ENCODE measurements around the gene MX2.

Gene MX2

DNA sequence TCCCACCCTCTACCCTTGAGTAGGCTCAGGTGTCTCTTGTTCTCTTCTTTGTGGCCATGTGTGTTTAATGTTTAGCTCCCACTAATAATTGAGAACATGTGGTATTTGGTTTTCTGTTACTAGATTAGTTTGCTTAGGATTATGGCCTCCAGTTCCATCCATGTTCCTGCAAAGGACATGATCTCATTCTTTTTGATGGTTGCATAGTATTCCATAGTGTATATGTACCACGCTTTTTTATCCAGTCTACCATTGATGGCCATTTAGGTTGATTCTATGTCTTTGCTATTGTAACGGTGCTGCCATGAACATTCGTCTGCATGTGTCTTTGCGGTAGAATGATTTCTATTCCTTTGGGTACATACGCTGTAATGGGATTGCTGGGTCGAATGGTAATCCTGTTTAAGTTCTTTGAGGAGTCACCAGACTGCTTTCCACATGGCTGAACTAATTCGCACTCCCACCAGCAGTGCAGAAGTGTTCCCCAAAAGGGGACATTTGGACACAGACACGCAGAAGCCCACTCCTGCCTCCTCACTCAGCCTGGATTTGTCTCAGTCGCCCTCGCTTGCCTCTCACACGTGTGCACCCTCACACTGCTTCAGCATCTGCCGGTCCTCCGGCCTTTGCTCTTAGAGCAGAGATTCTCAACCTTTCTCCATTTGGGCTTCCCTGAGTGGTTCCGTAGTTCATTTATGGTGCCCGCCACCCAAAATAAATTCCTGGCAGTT is 3.7 kb downstream of the MX2 start:
- no peak for DNase-seq (ENCODE audit: low spot score)

DNA sequence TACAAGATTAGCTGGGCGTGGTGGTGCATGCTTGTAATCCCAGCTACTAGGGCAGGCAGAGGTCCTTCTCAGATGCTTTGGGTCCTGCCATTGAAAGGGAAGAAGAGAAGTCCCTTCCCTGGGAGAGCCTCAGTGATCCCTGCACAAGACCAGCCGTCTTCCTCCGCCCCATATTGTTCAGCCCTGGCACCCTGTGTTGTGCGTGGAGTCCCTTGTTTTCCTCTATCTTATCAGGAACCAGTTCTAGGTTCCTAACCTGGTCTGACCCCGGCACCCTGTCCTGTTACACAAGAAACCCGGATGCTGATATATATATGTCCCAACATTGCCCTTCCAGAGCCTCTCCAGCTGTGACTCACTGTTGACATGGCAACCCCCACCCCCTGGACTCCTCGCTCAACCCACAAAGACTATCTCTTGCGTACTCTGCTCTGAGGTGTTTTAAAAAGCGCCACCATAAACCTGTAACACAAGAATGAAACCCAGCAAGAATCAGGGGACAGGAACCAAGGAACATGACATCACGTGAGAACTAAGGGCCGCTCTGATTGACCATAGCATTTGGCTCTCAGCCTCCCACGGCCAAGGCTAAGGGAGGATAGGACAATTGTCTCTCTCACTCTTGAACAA is 4.8 kb downstream of the MX2 start:
- no peak for DNase-seq (ENCODE audit: low spot score)

DNA sequence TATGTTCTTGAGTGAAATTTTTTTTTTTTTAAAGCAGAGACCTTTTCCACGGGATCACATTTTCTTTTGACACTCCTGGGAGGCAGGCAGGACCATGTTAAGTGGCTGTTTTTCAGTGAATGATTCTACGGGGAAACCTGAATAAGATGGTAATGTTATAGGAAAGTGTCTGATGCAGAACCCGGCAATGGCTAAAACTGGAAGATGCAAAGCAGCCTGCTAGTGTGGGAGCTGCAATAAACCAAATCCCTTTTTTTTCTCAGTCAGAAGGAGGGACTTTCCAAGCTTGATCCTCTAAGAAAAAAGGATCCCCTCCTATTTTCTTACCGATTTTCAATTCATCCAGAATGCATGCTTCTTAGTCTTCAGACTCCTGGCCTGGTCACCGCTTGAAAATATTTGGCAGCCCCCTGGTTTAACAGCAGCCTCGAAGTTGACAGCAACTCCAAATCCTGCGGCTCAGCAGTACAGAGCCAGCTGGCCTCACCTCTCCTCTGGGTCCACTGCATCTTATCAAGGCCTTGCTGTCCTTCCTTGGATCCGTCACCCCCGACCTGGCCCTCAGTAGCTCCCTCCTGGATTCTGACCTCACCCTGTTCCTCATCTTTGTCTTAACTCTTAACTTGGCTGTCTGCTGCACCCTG is 5.6 kb downstream of the MX2 start:
- no peak for DNase-seq (ENCODE audit: low spot score)

DNA sequence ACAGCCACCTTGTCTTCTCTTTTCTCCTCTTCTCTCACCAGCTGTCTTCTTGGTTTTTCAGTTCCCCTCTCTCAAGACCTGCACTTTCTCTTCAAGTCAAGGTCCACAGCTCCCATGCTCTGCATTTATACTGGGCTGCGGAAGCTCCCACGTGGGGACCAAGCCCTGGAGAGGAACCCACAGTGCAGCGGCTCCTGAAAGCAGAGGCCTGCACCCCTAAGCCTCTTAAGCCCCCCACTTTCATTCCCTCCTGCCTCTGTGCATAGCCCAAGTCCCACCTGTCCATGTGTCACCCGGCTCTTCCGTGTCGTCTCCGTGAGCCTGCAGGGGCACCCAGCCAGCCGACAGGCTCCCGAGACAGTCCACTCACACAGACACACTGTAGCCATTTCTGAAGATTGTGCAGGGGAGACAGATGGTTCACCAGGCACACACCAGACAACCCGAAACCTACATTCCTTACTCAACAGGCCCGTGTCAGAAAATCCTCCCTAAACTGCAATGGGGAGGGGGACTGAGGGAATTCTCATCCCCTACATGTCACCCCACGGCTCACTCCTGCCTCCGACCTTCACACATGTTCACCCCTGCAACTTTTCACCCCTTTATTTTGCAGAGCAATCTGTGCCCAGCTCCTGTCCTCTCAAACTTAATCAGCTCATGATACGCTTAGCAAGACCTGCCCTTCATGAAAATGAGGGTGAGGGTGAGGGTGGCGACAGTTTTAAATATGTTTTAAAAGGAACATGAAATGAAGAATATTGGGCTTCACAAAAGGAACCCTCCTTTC is 6.3 kb downstream of the MX2 start:
- no peak for DNase-seq (ENCODE audit: low spot score)

DNA sequence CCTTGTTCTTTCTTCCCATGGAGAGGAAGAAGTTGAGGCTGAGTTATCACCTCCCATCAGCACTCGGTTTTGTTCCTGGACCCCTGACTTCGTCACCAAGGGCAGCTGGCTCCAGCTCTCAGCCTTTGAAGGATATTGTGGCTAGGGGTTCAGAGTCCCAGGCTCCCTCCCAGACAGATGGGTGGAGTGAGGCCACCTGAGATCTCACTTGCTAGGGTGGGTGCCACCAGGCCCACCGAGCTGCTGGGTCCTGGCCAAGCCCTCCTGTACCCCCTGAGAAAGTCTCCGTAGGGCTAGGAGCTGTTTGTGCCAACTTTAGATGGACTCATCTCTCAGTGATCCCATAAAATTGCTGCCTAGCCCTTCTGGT is 6.9 kb downstream of the MX2 start:
- no peak for DNase-seq (ENCODE audit: low spot score)

DNA sequence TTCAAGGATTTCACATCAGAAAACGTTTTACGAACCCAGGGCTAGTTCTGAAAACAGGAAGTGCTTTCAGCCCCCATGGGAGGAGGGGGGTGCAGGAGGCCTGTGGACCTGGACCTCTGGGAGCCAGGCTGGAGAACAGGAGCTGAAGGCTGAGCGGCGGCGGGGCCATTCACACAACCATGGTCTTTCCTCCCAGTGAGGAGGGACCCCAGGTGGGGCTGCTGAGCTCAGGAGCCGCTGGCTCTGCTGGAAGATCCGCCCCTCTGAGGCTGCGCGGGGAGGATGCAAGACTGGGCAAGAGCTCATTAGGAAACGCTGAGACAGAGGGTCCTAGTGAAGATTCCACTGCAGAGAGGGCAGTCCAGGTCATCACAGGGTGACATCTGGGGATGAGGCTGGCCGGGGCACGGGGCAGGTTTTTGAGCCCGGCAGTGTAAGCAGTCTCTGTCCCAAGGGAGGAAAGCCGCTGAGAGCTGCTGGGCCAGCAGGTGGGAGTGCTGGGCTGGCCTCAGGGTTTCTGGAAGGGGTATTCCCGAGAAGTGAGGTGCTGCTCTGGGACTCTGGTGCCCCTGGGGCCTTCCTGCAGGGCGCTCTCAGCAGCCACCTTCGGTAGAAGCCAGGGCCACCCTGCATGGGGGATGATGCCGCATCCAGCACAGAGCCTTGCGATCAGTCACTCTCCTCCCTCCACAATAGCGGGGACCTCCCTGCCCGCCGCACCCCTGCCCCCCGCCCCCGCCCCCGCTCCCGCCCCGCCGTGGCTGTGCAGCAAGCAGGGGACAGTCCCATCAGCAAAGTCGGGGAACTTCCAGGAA is 7.5 kb downstream of the MX2 start:
- DNase-seq (ENCODE audit: low spot score): no peak

DNA sequence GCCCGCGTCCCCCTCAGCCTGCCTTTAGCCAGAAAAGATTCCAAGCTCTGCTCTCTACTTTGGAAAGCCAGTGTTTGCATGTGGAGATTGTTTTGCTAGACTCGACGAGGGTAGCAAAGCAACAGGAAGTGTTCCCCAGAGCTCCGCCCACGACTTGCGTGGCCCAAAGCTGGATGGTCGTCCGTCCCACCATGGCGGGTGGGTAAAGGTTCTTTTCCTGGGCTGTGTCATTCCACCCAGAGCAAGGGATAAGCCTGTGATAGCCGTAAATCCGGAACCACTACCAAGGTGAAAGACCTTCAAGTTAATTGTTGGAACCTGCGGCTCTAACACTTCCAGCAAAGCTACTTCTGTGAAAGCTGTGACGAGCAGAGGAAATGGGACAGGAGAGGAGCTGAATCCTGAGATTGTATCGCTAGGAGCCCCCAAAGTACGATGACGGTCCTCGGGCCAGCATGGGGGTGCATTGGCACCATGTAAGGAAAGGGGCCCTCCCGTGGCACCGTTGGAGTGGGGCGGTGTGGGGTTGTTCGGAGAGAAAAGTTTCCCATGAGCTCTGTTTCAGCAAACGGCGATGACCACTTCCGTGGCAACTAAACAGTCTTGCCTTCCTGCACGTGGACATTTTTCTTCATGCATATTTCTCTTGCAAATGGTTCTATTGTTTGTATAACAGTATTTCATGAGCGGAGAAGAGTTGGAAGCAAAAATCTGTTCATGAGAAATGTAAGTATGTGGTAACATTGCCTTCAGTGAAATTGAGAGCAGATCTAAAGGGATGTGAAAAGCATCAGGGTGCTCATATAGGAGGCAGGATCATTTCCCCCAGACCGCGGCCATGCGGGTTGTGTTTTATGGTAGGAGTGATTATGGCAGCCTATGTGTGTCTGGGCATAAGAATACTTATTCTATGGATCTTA is 8.4 kb downstream of the MX2 start:
- DNase-seq (ENCODE audit: low spot score): no peak

DNA sequence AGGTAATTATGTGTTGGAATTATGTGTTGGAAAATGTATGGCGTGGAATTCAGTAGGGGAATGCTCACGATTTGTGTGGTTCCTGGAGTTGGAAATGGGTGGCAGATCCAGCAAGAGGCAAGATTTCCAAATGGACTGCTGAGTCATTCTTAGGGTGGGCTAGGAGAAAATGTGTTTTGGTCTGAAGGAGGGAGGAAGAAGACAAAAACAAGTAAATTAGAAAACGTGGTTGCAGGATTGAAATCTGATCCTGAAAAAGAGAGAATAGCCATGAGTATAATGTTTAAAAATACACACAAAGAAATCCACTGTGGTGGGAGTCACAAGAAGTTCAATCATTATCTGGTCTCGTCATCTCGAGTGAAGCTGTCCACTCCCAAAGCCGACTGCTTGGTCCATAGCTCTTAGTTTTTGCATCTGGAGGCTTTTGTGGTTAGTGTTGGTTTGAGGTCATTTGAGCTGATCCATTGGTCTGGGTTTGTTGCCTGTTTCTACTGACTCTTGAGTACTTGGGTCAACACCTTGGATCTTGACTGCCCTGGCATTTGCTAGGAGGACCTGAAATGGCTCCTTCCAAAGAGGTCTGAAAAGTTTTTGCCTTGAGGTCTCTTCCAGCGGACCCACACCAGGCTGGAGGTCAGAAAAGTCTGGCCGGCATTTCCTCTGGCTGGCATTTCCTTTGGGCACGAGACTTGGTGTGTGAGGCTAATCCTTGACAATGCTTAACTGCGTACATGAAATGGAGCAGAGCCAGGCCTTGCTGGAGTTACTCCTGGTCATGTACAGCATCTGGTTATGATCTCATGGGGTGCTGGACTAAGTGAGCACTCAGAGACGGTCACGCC is 9.2 kb downstream of the MX2 start:
- DNase-seq (ENCODE audit: low spot score): no peak

DNA sequence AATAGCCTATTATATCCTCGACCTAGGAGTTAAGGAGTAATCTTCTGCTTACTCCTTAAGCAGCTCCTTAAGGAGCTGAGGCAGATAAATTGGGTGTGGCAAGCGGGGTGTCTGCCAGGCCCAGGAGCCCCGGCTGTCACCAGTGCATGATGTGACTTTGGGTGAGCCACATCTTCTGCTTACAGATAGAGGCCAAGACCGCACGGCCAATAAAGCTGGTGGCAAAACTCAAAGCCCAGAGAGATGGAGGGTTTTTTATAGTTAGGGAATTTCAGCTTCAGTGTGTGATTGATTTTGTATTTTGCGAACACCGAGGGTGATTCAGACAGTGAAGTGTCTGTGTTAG is 9.8 kb downstream of the MX2 start:
- no peak for DNase-seq (ENCODE audit: low spot score)

DNA sequence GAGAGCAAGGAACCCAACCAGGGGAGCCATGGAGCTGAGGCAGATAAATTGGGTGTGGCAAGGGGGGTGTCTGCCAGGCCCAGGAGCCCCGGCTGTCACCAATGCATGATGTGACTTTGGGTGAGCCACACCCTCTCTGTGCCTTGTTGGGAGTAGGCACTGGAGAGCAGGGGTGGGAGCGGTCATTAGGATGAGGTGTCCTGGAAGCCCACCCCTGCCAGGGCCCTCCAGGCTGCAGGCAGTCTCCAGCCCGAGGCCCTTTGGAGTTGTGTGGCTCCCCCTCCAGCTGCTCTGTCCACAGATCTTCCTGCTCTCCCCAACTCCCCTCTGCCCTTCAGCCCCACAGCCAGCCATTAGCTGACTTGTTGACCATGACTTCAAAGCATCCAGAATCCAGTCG is 11.4 kb downstream of the MX2 start:
- DNase-seq (ENCODE audit: low spot score): no peak

DNA sequence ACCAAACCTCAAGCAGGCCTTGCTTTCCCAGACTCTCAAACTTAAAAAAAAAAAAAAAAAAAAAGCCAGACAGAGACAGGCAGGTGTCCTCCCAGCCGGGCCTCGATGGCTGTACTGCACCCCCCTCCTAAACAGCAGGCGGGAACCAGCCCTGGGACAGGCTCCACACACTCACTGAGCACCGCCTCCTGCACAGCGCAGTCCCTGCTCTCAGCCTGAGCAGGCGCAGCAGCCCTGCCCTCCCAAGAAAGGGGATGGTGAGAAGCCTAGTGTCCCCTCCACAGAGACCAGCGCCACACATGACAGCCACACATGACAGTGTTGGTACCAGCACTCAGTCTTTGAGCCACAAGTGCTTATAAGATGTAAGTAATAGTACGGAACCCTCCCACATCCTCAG is 11.9 kb downstream of the MX2 start:
- no peak for DNase-seq (ENCODE audit: low spot score)

DNA sequence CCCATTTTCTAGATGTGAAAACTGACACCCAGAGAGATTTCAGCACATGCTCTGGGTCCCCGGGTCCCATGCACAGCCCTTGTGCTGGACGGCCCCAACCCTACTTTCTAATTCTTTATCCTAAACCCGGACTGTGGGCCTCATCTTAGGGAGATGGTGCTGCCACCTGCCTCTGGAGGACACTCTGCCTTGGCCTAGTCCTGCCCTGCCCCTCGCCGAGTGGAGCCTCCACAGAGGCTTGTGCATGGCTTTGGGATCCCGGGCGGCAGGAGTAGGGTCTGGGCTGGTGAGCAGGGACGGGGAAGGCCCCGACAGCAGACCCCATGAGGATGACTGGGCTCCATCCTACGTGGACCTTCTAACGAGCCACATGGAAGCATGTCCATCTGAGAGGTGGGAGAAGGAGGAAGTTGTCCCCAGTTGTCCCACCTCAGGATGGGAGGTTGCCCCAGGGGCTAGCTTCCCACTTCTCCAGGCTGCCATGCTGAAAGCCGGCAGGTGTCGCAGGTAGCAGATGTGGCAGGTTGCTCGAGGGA is 12.4 kb downstream of the MX2 start:
- no peak for DNase-seq (ENCODE audit: low spot score)

DNA sequence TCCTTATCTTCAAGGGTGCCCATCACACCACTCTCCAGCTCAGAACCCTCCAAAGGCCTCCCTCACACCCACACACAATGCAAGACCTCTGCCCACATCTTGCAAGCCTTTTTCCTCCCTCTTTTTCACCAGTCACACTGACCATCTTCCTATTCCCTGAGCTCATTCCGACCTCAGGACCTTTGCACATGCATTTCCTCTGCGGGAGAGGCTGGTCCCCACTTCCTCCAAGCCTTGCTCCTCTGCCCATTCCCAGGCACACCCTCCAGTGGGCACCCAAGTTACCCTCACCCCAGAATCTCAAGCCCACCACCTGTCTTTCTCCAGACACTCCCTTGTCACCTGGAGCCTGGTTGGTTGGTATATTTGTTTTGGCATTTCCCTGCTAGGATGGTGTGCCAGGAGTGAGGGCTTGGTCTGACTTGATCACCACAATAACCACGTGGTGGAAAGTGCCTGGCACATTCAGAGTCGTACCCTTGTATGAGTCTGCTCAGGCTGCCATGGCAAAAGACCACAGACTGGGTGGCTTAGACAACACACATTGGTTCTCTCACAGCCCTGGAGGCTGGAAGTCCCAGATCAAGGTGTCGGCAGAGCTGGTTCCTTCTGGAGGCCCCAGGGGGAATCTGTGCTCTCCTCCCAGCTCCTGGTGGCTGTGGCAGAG is 13.2 kb downstream of the MX2 start:
- no peak for DNase-seq (ENCODE audit: low spot score)

DNA sequence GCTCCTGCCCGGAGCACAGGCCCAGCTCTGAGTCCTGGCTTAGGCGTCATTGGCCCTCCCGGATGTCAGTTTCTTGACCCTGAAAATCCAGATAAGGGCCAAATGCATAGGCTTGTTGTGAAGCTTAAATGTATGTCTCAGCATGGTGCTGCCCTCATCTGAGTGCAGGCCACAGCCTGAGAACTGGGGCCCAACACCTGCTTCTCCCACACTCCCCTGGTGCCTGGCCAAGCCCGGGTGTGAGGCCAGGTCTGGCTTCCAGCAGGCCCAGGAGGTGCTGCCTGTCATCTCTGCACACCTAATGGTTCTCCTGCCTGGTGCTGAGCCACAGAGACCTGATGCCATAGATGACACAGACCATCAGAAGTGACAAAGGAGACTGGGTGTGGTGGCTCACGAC is 14.0 kb downstream of the MX2 start:
- no peak for DNase-seq (ENCODE audit: low spot score)

DNA sequence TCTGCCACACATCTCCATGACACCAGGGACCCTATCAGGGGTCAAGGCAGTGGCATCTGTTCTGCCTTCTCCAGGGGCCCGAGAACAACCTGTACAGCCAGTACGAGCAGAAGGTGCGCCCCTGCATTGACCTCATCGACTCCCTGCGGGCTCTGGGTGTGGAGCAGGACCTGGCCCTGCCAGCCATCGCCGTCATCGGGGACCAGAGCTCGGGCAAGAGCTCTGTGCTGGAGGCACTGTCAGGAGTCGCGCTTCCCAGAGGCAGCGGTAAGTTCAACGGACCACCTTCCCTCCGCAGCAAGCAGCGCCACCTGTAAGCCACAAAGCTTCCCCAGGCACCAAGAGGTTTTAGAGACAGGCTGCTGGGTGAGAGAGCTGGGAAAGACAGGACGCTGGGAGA is 15.9 kb downstream of the MX2 start:
- no peak for DNase-seq (ENCODE audit: low spot score)

DNA sequence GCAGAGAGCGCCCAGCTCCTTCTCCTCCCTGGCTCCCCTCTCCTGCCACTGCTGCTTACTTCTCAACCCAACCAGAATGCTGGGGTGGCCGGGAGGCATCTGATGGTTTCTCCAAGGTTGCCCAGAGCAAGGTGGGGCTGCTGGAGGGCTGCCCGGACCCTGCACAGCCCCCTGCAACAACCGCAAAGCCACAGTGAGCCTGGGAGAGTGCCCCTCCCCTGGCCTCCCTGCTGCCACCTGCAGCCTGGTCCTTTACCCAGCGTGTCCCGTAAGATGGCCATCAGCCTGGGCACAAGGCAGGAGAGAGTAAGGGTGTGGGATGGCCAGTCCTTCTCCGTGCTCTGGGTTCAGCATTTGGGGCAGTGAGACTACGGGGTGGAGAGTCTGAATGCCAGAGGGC is 17.0 kb downstream of the MX2 start:
- DNase-seq (ENCODE audit: low spot score): no peak

DNA sequence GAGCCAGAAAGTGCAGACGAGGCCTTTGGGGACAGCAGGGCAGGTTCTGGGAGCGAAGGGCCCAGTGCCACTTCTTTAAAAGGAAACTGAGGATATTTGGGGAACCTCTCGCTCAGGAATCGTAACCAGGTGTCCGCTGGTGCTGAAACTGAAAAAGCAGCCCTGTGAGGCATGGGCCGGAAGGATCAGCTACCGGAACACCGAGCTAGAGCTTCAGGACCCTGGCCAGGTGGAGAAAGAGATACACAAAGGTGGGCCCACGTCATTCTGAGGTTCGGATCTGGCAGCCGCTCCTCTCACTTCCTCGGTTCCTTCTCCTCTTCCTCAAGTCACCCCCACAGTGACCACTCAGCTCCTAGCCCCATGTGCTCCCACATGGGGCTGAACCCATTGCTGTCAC is 18.1 kb downstream of the MX2 start:
- no peak for DNase-seq (ENCODE audit: low spot score)

DNA sequence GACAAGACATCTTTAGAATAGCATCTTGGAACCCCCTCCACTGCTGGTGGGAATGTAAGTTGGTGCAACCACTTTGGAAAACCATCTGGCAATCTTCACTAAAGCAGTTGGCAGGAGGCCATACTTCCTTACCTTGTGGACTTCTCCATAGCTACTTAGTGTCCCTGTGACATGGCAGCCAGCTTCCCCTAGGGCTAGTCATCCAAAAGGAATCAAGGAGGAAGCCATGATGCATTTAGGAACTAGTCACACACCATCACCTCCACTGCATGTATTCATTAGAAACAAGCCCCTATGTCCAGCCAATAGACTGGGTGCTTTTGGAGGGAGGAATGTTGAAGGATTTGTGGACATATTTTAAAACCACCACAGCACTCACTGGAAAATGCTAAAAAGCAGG is 19.9 kb downstream of the MX2 start:
- DNase-seq (ENCODE audit: low spot score): no peak

Measured in hepatic stellate cell (primary cell).